KOPT-K1 (cell line): ENCODE data around the gene RTEL1.
A peak's percentile ranks its signal among the peaks of the same experiment; 100 is the strongest.
"Not testable (repeated sequence)": the region's sequence is repeated elsewhere in the genome, so short reads cannot be mapped to it uniquely, and the experiment has no call there.

Source experiments
- H3K27ac ChIP-seq: fragments of 200-600 bp; sonication (generic); 2 replicates; pipeline ENCODE4 v1.5.1; 2016; ENCODE audit warnings: antibody characterized with exemption, mild to moderate bottlenecking, low read depth, low read length; ENCODE audit not compliant: poor library complexity, severe bottlenecking
- H3K36me3 ChIP-seq: fragments of 200-600 bp; sonication (generic); 2 replicates; pipeline ENCODE4 v1.5.1; 2017; ENCODE audit warnings: antibody characterized with exemption, mild to moderate bottlenecking, low read length, moderate library complexity; ENCODE audit not compliant: insufficient read depth
- H3K9me3 ChIP-seq: fragments of 200-600 bp; sonication (generic); 2 replicates; pipeline ENCODE4 v1.5.1; 2017; ENCODE audit warnings: antibody characterized with exemption, low read length, mild to moderate bottlenecking; ENCODE audit not compliant: insufficient read depth, poor library complexity, severe bottlenecking

The RTEL1 gene

DNA sequence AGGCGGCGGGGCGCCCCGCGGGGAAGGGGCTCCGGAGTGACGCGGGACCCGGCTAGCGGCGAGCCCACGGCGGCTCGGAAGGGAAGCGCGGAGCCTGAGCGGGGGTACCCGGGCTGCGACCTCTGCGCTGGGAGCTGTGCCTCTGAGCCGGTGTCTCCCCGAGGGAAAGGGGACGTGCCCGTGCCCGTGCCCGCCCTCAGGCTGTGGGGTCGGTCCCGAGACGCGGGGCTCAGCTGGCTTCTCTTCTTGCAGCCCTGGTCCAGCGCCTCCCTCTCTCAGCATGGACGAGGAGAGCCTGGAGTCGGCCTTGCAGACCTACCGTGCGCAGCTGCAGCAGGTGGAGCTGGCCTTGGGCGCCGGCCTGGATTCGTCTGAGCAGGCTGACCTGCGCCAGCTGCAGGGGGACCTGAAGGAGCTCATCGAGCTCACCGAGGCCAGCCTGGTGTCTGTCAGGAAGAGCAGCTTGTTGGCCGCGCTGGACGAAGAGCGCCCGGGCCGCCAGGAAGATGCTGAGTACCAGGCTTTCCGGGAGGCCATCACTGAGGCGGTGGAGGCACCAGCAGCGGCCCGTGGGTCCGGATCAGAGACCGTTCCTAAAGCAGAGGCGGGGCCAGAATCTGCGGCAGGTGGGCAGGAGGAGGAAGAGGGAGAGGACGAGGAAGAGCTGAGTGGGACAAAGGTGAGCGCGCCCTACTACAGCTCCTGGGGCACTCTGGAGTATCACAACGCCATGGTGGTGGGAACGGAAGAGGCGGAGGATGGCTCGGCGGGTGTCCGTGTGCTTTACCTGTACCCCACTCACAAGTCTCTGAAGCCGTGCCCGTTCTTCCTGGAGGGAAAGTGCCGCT is 50.4 kb downstream of the RTEL1 start:
- H3K36me3 ChIP-seq, result peaks cover 73% of the 10 kb centered on the region
- peaks cover 6% of the 10 kb centered on the region for H3K9me3 ChIP-seq
- peak overlapping the region; percentile 82 for H3K27ac ChIP-seq

DNA sequence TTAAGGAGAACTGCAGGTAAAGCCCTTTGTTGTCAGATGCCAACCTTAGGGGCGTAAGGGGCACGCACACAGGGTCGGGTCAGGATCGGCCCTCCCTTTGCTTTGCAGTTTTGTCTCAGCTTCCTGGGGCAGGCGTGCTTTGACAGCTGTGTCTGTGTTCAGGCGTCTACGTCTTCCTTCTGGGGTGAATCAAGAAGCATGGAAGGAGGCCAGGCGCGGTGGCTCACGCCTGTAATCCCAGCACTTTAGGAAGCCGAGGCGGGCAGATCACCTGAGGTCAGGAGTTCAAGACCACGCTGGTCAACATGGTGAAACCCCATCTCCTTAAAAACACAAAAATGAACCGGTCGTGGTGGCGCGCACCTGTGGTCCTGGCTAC is 51.0 kb downstream of the RTEL1 start:
- Histone ChIP-seq H3K27ac (no peak overlapping the region), H3K9me3 (peaks cover 8% of the 10 kb centered on the region), H3K36me3 (peaks cover 71% of the 10 kb centered on the region)

DNA sequence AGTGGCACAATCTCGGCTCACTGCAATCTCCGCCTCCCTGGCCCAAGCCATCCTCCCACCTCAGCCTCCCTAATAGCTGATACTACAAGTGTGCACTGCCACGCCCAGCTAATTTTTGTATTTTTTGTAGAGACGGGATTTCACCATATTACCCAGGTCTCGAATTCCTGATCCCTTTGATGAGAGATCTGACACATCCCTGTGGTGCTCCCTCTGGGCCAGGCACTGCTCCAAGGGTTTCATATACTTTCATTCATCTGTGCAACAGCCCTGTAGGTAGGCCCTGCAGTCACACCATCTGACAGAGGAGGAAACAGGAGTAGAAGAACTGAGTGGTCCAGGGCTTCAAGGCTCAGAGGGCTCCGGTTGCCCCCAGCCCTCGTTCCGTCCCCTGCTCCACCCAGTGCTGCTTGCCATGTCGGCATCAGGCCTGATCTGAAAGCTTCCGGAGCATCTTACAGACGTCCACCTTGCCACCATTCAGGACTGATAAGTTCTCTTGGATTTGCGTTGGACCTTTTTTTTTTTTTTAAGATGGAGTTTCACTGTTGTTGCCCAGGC is 53.1 kb downstream of the RTEL1 start:
- no peak overlapping the region for H3K27ac ChIP-seq
- peaks cover 16% of the 10 kb centered on the region for H3K9me3 ChIP-seq
- H3K36me3 ChIP-seq, result peaks cover 71% of the 10 kb centered on the region

DNA sequence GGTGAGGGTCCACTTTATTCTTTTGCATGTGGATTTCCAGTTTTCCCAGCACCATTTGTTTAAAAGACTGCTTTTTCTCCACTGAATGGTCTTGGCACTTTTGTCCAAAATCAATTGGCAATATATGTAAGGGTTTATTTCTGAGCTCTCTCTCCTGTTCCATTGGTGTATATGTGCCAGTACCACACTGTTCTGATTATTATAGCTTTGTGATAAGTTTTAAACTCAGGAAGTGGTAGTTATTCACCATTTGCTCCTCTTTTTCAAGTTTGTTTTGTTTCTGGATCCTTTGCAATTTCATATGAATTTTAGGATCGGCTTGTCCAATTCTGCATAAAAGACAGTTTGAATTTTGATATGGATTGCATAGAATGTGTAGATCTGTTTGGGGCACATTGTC is 54.1 kb downstream of the RTEL1 start:
- Histone ChIP-seq H3K27ac (no peak overlapping the region), H3K36me3 (peaks cover 77% of the 10 kb centered on the region), H3K9me3 (peaks cover 16% of the 10 kb centered on the region)

DNA sequence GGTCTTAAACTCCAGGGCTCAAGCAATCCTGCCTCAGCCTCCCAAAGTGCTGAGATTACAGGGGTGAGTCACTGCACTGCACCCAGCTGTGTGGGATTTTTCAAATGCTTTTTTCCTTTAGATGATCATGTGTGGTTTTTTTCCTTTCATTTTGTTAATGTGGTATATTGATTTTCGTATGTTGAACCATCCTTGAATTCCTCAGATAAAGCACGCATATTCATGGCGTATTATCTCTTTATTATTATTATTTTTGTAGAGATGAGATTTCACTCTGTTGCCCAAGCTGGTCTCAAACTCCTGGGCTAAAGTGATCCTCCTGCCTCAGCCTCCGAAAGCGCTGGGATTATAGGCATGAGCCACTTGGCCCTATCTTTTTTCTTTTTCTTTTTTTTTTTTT is 56.7 kb downstream of the RTEL1 start:
- Histone ChIP-seq H3K36me3 (peaks cover 92% of the 10 kb centered on the region), H3K9me3 (peaks cover 27% of the 10 kb centered on the region), H3K27ac (no peak overlapping the region)

DNA sequence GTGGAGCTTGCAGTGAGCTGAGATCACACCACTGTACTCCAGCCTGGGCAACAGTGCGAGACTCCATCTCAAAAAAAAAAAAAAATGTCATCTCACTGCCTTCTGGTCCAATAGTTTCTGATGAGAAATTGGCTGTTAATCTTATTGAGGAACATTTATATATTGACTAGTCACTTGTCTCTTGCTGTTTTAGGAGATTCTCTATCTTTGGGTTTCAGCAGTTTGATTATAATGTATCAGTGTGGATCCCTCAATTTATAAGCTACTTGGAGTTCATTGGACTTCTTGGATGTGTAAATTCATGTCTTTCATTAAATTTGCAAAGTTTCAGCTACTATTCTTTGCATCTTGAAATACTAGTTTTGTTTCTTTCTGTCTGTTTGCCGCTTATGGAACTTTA is 60.9 kb downstream of the RTEL1 start:
- Histone ChIP-seq H3K27ac (no peak overlapping the region), H3K36me3 (peaks cover 94% of the 10 kb centered on the region), H3K9me3 (peaks cover 20% of the 10 kb centered on the region)

DNA sequence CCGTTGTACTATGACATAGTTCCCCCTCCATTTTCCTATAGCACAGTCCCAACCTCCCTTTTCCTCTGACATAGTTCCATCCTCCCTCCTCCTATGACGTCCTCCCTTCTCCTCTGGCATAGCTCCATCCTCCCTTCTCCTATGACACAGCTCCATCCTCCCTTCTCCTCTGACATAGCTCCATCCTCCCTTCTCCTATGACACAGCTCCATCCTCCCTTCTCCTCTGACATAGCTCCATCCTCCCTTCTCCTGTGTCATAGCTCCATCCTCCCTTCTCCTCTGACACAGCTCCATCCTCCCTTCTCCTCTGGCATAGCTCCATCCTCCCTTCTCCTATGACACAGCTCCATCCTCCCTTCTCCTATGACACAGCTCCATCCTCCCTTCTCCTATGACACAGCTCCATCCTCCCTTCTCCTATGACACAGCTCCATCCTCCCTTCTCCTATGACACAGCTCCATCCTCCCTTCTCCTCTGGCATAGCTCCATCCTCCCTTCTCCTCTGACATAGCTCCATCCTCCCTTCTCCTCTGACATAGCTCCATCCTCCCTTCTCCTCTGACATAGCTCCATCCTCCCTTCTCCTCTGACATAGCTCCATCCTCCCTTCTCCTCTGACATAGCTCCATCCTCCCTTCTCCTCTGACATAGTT is 65.0 kb downstream of the RTEL1 start:
- not testable (repeated sequence) for H3K27ac ChIP-seq
- Histone ChIP-seq H3K36me3 (peaks cover 76% of the 10 kb centered on the region), H3K9me3 (peaks cover 32% of the 10 kb centered on the region)

DNA sequence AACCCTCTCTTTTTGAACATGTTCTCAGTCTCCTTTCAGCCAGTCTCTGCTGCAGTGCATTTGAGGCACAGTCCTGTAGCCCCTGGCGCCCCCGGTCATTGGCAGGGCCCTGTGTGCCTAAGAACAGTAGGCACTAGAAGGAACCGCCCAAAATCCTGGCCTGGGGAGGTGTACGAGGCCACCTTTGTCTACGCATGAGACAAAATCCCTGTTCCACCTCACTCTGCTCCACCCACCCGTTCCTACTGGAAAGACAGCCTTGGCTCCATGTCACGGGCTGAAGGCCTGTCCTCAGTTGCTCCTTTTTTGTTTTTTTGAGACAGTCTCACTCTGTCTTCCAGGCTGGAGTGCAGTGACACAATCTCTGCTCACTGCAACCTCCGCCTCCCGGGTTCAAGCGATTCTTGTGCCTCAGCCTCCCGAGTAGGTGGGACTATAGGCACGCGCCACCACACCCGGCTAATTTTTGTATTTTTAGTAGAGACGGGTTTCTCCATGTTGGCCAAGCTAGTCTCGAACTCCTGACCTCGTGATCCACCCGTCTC is 72.1 kb downstream of the RTEL1 start:
- H3K9me3 ChIP-seq, result not testable (repeated sequence)
- Histone ChIP-seq H3K36me3 (peaks cover 35% of the 10 kb centered on the region), H3K27ac (peak overlapping the region; percentile 92)

DNA sequence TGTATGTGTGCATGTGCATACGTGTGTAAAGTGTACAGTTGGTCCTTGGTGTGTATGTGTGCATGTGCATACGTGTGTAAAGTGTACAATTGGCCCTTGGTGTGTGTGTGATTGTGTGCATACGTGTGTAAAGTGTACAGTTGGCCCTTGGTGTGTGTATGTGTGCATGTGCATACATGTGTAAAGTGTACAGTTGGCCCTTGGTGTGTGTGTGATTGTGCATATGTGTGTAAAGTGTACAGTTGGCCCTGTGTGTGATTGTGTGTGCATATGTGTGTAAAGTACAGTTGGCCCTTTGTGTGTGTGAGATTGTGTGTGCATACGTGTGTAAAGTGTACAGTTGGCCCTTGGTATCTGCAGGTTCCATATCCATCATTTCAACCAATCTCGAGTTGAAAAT is 73.3 kb downstream of the RTEL1 start:
- Histone ChIP-seq H3K36me3 (peaks cover 41% of the 10 kb centered on the region), H3K27ac (peak overlapping the region; percentile 92), H3K9me3 (no peaks in the 10 kb centered on the region)

DNA sequence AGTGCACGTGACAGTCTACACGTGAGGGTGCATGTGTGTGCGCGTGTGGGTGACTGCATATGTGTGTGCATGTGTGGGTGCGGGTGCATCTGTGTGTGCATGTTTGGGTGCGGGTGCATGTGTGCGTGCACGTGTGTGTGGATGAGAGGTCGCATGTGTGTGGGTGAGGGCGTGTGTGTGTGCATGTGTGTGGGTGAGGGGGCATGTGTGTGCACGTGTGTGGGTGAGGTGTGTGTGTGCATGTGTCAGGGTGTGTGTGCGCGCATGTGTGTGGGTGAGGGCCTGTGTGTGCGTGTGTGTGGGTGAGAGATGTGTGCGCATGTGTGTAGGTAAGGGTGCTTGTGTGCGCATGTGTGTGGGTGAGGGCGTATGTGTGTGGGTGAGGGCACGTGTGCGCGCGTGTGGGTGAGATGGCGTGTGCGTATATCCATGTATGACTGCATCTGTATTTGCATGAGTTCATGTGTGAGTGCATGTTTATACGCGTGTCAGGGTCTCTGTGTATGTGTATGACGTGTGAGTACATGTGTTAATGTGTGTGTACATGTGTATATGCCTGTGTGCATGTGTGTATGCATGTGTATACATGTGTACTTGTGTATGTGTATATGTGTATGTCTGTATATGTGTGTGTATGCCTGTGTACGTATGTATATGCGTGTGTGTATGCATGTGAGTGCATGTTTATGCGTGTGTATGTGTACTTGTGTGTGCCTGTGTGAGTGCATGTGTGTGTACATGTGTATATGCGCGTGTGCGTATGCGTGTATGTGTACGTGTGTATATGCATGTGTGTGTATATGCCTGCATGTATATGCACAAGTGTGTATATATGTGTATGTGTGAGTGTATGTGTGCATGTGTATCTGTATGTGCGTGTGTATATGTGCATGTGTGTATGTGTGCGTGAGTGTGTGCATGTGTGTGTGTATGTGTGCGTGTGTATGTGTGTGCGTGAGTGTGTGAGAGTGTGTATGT is 74.3 kb downstream of the RTEL1 start:
- Histone ChIP-seq H3K36me3 (peaks cover 34% of the 10 kb centered on the region), H3K9me3 (no peaks in the 10 kb centered on the region), H3K27ac (peak overlapping the region; percentile 92)

DNA sequence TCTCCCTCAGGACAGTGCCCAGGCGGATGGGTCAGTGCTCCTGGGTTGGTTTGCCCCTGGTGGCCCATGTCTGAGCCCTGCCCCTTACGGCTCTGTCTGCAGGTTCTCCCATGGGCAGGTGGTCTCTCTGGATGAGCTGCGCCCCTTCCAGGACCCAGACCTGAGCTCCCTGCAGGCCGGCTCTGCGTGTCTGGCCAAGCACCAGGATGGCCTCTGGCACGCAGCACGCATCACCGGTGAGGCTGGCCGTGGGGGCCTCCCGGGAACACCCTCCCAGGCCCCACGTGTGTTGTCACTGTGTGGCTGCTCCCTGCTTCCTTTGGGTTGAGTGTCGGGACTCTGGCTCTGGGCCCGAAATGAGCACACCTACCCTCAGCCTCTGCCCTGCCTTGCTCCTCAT is 75.0 kb downstream of the RTEL1 start:
- H3K27ac ChIP-seq, result peak overlapping the region; percentile 32
- H3K9me3 ChIP-seq, result no peaks in the 10 kb centered on the region
- peaks cover 34% of the 10 kb centered on the region for H3K36me3 ChIP-seq

DNA sequence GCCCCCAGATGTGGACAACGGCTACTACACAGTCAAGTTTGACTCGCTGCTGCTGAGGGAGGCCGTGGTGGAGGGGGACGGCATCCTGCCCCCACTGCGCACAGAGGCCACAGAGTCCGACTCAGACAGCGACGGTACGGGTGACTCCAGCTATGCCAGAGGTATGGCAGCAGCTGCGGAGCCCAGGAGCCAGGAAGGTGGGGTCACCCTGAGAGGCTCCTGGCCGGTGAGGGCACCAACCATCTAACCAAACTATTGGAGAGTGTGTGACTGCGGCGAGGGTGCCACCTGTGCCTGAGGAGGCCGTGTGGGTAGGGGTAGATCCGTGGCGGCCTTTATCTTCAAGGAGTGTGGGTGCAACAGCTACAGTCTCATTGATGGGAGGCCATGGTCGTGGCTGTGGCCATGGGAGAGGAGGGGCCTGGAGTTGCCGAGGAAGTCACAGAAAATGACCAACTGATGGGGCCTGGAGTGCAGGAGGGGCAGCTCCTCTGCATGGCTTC is 75.5 kb downstream of the RTEL1 start:
- peaks cover 36% of the 10 kb centered on the region for H3K36me3 ChIP-seq
- peak overlapping the region; percentile 32 for H3K27ac ChIP-seq
- no peaks in the 10 kb centered on the region for H3K9me3 ChIP-seq

DNA sequence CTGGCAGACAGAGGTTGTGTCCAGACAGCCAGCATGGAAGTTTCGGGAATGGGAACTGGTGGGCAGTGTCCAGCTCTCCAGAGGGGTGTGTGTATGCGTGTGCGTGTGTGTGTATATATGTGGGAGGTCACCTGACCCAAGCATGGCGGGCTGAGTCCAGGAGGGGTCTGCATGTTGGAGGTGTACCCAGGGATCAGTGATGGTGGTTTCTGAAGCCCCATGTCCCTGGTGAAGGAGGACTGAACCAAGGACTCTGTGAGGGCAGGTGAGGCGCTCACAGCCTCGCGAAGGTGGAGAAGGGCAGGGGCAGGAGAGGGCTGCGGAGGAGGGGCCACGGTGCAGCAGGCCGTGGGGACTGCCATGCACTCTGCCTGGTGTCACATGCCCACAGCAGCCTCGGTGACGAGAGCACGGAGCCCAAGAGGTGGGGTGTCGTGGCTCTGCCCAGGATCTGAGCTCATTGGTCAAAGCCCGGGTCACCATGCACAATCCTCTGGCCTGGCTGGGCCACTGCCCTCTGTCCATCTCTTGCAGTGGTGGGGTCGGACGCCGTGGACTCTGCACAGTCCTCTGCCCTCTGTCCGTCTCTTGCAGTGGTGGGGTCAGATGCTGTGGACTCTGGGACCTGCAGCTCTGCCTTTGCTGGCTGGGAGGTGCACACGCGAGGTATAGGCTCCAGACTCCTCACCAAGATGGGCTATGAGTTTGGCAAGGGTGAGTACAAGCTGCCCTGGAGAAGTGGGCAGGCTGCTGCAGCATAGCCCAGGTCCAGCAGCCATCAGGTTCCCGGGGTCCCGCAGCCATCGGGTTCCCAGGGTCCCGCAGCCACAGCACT is 76.2 kb downstream of the RTEL1 start:
- Histone ChIP-seq H3K9me3 (no peaks in the 10 kb centered on the region), H3K27ac (peak overlapping the region; percentile 32), H3K36me3 (peaks cover 37% of the 10 kb centered on the region)
